Stimulated activated CD4-positive, alpha-beta T cell treated with anti-CD3 and anti-CD28 coated beads, Interleukin-12 subunit alpha, Interleukin-12 subunit beta, amount 100 ng/mL, for 24 hours (primary cell): Measurements from ENCODE around the gene HOXD1.

Source experiments
- DNase-seq, 2 experiments: peaks; one replicate each; pipeline ENCODE4 v3.0.0-alpha.2; 2020; ENCODE audit warnings: low read depth in 2 of 2

The HOXD1 gene

DNA sequence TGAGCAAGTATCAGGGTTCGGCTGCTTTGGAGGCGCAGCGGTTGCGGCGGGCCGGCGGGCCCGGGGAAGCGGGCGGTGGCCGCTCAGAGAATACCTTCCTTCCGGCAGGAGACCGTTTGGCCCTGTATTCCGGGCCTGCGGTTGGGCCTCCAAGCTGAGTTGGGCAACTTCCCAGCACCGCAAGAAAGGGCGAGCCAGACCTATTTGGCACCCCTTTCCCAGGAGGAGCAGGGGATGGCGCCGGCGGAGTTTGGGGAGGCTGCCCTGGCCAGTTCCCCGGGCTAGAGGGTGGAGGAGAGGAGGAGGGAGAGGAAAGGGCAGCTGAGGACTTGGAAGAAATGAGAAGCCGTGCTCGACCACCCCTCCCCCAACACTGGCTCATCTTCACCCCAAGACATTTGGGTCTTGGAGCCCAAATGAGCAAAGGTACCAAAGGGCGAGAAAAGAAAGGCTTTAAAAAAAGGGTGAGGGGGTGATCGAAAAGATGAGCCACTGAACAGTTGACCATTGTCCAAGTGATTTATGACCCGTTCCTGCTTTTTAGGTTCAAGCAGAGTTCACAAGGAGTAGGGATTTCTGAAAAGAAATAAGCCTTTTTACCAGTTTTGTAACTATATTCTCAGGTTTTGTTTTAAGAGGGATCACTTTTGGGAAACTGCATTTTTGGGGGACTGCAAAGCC is 23.0 kb upstream of the HOXD1 start:
- DNase-seq = no peak

DNA sequence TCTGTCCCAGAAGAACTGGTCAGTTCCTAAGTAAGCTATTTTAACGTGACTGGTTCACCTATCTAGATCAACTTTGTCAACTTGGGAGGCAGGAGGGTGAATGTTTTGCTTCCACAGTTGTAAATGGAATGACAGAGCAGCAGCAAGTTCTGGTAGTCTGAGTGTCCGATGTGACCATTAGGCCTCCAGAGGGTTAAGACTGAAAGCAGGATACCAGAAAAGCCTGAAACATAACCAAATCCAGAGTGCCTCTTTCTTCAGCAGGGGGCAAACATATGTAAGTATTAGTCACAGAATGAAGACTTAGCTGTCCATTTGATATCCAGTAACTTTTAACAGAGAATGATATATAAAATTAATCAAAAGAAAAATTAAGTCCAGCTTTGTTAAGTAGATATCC is 22.2 kb upstream of the HOXD1 start:
- no peak for DNase-seq

DNA sequence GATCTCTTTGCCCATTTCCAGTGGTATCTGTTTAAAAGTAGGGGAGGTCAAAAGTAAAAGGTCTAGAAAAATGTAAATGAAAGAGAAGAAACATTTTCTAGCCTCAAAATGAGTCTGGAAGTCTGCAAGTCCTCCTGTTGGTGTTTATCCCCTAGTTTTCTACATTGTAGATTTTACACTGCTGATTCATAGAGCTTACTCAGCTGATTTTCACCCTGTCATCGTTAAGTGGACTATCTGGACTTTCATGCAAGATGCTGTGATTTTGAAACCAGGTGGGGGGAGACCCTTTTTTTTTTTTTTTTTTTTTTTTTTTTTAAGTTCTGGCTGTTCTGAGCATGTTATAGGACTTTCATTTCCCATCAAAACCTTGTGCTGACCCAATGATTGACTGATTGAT is 21.1 kb upstream of the HOXD1 start:
- DNase-seq = no peak

DNA sequence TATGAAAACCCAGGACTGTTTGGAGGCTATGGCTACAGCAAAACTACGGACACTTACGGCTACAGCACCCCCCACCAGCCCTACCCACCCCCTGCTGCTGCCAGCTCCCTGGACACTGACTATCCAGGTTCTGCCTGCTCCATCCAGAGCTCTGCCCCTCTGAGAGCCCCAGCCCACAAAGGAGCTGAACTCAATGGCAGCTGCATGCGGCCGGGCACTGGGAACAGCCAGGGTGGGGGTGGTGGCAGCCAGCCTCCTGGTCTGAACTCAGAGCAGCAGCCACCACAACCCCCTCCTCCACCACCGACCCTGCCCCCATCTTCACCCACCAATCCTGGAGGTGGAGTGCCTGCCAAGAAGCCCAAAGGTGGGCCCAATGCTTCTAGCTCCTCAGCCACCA is 19.3 kb upstream of the HOXD1 start:
- no peak for DNase-seq

DNA sequence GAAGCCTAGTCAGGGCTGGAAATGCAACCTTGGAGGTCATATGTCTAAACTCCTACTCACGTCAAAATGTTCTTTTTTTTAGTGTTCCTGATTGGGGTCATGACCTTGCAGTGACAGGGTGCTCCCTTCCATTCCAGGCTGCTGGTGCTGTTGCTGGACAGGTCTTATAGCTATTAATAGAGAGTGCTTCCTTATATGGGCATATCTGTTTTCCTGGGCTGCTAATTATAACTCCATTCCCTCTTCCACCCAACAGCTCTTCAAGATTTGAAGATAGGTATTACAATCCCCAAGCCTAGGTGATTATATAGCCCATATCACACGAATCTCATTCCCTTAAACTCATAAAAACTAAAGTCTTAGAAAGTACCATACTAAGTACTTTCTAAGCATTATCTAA is 18.8 kb upstream of the HOXD1 start:
- no peak for DNase-seq

DNA sequence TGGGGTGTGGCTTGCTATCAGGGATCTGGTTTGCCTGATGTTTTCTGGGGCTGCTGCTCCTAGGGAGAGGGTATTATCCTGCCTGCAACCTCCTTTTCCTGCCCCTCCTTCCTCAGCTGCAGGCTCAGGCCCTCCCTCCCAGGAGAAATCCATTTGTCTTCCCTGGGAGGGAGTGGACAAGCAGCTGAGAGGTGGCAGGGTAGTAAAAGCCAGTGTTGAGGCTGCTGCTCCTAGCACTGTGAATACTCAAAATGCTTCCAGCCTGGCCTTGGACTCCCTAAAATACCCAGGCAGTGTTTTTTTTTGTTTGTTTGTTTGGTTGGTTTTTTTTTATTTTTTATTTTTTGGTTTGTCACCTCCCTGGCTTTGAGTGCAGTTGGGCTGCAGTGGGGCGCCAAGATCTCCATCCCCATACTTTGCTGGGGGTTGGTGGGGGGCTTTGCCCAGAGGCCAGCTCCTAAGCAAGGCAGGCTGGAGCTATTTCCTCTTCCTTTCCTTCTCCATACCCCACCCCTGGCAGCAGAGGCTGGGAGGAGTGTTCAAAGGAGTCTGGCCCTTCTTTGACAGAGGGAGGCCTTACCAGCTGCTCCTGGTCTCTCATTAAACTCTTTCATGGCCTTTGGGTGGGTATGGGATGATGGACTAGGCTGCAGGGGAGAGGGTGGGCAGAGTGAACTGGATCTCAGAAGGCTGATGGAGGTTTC is 17.7 kb upstream of the HOXD1 start:
- DNase-seq = no peak

DNA sequence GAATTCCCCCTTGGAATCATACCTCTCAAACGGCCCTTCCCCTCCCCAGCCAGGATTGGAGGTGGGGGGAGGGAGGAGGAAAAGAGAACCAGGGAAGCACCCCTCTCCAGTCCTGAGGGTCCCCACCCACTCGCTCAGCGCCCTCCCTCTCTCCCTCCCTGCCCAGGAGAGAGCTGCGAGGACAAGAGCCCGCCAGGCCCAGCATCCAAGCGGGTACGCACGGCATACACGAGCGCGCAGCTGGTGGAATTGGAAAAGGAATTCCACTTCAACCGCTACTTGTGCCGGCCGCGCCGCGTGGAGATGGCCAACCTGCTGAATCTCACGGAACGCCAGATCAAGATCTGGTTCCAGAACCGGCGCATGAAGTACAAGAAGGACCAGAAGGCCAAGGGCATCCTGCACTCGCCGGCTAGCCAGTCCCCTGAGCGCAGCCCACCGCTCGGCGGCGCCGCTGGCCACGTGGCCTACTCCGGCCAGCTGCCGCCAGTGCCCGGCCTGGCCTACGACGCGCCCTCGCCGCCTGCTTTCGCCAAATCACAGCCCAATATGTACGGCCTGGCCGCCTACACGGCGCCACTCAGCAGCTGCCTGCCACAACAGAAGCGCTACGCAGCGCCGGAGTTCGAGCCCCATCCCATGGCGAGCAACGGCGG is 17.0 kb upstream of the HOXD1 start:
- DNase-seq = no peak

DNA sequence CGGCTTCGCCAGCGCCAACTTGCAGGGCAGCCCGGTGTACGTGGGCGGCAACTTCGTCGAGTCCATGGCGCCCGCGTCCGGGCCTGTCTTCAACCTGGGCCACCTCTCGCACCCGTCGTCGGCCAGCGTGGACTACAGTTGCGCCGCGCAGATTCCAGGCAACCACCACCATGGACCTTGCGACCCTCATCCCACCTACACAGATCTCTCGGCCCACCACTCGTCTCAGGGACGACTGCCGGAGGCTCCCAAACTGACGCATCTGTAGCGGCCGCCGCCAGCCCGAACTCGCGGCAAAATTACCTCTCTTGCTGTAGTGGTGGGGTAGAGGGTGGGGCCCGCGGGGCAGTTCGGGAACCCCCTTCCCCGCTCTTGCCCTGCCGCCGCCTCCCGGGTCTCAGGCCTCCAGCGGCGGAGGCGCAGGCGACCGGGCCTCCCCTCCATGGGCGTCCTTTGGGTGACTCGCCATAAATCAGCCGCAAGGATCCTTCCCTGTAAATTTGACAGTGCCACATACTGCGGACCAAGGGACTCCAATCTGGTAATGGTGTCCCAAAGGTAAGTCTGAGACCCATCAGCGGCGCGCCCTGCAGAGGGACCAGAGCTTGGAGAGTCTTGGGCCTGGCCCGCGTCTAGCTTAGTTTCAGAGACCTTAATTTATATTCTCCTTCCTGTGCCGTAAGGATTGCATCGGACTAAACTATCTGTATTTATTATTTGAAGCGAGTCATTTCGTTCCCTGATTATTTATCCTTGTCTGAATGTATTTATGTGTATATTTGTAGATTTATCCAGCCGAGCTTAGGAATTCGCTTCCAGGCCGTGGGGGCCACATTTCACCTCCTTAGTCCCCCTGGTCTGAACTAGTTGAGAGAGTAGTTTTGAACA is 16.2 kb upstream of the HOXD1 start:
- DNase-seq = no peak

DNA sequence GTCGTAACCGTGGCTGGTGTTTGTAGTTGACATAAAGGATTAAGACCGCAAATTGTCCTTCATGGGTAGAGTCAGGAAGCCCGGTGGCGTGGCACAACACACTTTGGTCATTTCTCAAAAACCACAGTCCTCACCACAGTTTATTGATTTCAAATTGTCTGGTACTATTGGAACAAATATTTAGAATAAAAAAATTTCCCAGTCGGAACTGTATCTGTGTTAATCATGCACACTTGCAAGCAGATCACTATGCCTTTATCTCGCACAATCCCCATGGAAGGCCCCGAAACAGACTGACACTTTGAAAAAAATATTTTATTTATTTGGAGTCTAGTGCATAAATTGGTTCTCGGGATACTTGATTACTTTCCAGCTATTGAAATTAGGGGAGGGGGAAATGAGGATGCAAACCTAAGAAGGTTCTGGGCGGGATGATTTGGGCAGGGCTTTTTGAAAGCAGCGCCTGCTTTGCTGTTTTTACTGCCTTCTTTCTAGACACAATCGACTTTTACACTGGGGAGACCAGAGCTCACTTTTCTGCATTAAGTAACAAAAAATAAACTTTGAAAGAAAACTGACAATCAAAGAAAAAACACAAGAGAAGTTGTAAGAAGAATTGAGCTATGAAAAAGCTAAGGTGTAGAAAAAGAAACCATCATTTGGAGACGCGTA is 15.4 kb upstream of the HOXD1 start:
- no peak for DNase-seq

DNA sequence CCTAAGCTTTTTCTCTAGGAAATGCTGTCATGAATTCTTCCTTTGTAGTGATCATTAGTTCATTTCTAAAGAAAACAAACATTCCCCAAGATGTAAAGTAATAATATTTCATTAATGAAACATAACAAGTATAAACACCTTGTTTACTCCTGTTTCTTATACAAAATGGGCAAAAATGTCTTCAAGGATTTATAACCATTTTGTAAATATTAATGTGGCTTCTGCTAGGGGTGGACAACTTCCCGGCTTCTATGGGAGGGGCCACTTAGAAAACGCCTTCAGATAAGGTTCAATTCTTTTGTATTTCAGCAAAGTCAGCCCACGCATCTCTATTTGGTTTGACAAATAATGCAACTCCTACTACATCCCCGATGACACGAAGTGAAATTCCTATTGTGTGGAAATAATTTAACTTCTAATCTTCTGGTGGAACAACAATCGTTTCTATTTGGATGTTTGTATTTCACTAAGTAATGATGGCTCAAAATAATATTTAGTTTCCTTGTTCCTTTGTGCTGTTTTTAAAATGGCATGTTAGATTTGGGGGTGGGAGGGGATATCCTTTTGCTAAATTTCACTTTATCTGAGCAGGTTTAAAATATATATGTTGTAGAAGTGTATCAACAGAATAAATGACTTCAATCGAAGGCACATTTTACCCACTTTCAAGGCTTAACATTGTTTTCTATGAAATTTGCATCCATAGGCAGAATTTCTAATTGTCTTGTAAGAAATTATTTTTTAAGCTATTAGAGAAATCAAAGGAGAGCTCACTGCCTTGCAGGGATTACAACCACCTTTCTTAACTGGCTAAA is 14.7 kb upstream of the HOXD1 start:
- no peak for DNase-seq

DNA sequence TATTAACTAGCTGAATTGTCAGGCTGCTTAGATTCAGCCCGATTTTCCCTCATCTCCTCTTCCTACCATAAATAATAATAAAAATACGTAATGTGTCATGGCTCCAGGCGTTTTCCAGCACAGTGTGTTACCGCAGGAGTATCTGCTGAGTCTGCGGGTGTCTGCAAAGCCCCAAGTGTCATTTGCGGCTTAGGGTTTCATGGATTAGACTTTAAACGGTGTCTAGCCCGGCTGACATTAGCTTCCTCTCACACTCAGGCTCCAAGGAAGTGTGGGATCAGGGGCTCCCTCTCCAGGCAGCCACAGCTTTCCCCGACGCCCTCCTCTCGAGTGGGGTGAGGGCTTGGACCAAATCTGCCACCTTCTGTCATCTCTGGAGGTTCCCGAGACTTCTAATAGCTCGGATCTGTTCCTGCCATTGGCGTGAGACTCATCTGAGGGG is 14.1 kb upstream of the HOXD1 start:
- DNase-seq = no peak

DNA sequence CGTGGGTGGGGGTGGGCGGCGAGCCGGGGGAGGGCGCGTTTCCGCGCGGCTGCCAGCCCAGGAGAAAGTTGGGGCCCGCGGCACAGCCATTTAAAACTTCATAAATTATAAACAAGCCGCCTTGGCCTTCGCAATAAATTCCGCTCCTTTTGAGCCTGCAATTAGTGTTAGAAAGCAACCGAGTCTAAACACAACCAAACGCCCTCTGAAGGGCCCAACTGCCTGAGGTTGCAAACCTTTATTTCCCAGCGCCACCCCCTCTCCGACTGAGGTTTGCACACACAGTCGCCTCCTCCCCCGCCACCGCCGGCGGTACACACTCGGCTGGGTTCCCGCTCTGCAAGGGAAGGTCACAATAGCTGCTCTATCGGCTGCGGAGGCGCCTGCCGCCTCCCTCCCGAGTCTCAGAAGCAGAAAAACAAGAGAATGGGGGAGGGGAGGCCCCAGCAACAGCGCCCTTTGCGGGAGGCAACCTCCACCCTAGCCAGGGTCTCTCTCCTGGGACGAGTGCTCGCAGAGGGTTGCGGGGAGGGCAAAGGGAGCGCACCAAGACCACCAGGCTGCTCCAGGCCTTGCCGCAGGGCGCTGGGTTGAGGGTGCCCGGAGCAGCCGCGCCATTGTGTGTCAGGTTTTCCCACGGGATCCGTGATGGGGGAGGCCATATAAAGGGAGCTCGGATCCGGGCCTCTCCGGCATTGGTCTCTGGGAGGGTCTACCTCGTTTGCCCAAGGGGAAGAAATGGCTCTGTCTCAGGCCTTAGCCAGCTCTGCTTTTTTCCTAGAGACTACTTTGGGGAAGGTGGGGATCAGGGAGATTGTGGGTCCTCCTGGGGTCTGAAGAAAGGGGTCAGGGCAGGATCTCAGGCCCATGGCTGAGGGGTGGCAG is 13.4 kb upstream of the HOXD1 start:
- DNase-seq = no peak

DNA sequence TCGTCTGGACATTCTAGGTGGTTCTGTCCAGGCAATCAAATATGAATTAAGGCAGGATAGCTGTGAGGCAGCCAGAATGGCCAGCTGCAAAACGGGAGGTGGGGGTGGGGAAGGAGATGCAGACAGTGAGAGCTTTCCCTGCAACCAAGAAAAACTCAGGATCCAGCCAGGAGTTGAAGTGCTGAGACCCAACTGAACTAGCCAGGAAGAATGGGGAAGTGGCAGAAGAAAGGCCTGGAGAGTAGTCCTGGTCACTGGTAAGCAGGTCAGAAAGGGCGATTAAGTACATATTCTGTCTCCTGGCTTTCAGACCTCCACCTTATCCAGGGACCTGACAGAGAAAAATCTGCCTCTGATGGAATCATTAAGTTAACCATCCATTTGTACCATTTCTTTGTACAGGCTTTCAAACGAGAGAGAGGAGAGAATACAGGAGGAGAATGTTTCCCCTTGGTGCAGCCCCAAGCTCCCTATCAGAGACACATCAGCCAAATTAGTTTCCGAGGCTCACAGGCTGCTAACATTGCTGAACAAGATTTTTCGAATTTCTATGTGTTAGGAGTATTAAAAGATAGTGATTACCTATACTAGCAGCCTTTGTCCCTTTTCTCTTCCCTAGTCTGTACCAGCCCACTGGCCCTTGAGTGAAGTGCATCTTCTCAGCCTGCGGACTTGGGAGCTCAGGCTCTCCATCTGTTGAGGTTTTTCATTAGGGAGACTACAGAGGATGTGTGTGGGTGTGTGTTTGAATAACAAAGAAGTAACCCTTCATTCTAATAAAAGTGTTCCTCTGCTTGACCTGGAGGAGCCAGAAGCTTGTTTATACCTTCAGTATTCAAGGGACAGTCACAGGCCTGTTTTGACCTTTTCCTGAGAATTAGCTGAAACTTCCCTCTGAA is 12.5 kb upstream of the HOXD1 start:
- no peak for DNase-seq

DNA sequence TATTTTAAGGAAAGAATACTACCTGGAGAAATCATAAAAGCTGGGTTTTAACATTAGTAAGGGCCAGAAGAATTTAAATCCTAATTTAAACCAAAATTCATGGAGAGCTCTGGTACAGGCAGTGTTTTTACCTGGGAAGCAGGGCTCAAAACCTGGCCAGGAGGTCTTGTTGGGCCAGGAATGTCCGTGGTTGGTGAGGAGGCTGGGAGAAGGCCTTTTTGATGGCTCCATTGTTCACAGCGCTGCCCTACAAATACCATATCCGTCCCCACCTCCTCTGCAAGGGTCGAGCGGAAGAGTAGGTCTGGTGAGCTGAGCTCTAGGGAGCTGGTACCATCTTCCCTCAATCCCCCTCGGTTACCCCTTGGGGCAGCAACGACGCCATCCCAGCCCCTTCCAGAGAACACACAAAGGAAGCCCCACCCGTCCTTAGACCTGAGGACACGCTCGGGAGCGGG is 10.9 kb upstream of the HOXD1 start:
- DNase-seq = no peak

DNA sequence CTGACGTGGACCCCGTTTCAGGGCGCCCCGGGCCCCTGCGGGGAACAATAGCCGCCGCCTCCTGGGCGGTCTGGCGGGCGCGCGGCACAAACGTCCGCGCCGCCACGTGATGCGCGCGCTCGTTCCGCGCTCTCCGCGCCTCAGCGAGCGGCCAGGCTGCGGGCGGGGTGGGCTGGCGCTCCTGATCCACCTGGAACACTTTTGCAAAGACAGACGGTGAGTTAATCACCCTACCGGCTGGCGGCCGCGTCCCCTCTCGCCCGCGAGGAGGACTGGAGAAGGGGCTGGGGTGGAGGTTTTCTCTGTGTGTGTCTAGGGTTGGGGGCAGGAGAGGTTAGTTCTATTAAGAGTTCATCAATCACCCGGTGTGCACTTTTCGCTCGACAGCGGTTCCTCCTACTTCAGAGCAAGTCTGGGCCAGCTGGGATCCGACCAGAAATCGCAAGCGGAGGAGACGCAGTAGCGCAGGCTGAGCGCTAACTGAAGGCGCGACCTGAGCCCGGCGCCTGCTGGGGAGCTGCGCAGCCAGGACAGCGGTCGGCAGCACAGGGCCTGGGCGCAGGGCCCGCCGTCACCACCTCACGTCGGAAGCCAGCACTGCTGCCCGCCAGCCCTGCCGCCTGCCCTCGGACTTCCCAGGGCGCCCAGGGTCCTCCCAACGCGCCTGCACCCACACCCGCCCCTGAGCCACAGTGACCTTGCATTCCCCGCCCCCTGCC is 10.3 kb upstream of the HOXD1 start:
- DNase-seq = no peak

DNA sequence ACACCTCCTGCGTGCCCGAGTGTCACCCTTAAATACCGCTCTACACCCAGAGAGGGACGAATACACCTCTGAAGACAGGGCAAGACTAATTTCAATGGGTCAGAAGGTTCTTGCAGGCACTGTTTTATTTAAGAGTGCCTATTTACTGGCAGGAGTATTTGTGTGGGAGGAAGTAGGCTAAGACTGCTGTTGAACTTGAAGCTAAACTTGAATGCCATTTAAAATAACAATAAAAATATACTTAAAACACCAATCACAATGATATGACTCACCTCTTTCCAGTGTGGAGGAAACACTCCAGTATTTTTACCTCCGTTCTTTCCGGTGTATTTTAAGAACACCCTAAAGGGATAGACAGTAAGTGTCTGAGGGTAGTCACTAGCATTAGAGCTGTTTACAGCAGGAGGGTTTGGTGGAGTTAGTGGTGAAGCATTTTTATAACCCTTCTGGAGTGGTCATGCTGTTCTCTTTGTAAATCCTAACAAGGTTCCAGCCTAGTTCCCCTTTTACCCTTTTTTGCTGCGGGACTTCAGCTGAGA is 9.6 kb upstream of the HOXD1 start:
- DNase-seq = no peak

DNA sequence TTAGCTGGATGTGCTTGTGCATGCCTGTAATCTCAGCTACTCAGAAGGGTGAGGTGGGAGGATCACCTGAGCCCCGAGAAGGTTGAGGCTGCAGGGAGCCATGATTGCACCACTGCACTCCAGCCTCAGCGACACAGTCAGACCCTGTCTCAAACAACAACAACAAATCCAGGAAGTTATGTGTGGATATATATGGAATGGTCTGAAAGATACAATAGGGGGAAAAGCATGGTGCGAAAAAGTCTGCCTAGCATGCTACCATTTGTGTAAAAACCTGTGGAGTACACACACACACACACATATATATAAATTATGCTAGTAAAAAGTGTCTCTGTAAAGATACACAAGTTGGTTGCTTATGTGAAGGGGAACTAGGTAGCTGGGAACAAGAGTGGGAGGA is 6.9 kb upstream of the HOXD1 start:
- no peak for DNase-seq

DNA sequence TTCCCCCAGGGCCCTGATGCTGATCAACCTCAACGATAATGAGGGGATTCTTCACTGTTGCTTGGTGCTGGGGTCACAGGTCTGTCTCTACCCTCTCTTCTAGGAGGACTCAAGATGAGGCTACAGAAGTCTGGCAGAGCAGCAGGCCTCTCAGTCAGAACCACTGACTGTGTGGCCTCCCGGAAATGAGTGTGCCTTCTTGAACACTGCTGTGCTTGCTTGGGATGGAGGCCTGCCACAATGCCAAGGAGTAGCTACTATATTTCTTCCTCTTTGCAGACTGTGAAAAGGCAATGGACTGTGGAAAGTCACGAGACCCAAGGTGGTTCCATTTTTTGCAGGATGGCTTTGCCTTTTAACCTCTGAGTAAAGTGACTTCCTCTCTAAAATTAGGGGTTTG is 5.8 kb upstream of the HOXD1 start:
- no peak for DNase-seq
